GM12874 (cell line): ENCODE data around the gene DPEP3.

Source experiments
- TF ChIP-seq, protein P1 (sequence below): IDR thresholded peaks from 2 replicates; pipeline ENCODE4 v1.5.1; 2011; ENCODE audit warnings: low read depth, mild to moderate bottlenecking, control low read depth, low read length, moderate library complexity; ENCODE audit not compliant: insufficient read depth

The DPEP3 gene

GRCh38 chr16:67966549-67967182 lies 13.6 kb downstream of the DPEP3 start:
- TF ChIP-seq, protein P1, sequence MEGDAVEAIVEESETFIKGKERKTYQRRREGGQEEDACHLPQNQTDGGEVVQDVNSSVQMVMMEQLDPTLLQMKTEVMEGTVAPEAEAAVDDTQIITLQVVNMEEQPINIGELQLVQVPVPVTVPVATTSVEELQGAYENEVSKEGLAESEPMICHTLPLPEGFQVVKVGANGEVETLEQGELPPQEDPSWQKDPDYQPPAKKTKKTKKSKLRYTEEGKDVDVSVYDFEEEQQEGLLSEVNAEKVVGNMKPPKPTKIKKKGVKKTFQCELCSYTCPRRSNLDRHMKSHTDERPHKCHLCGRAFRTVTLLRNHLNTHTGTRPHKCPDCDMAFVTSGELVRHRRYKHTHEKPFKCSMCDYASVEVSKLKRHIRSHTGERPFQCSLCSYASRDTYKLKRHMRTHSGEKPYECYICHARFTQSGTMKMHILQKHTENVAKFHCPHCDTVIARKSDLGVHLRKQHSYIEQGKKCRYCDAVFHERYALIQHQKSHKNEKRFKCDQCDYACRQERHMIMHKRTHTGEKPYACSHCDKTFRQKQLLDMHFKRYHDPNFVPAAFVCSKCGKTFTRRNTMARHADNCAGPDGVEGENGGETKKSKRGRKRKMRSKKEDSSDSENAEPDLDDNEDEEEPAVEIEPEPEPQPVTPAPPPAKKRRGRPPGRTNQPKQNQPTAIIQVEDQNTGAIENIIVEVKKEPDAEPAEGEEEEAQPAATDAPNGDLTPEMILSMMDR, result no peak

DNA sequence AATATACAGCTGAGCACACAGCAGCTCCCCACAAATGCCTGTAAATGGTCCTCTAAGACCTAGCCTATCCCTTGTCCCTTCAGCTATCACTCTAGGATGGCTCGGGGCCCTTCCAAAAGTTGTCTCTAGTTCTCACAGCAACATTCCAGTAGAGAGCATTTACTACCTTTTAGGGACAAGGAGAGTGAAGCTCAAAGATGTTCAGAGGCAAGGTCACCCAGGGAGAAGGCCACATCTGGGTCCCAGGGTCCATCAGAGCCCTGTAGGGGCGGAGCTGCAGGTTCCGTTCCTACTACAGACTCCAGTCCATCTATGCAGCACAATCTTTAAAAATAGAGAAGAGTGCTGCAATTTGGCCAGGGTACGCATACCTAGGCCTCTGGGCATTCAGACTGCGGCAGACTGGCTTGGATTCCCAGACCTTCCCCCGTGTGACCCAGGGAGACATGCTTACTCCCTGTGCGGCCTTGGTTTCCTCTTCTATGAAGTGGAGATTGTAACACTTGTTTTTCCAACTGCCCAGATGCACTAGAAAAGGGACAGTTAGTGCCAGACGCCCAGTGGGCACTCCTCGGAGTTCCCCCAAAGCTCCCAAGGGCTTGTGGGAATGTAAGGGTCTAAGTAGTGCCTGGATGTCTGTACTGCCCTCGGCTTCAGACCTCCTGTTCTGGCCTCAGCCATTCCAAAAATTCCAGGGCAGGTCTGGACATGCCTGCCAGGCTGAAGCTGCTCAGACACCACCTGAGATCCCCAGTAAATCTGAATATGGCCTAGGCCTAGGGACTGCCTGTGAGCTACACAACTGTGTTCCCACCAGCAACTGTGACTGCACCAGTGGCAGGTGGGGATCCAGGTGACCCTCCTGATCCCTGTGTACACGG lies 14.4 kb downstream of the DPEP3 start:
- TF ChIP-seq, protein P1, result no peak

DNA sequence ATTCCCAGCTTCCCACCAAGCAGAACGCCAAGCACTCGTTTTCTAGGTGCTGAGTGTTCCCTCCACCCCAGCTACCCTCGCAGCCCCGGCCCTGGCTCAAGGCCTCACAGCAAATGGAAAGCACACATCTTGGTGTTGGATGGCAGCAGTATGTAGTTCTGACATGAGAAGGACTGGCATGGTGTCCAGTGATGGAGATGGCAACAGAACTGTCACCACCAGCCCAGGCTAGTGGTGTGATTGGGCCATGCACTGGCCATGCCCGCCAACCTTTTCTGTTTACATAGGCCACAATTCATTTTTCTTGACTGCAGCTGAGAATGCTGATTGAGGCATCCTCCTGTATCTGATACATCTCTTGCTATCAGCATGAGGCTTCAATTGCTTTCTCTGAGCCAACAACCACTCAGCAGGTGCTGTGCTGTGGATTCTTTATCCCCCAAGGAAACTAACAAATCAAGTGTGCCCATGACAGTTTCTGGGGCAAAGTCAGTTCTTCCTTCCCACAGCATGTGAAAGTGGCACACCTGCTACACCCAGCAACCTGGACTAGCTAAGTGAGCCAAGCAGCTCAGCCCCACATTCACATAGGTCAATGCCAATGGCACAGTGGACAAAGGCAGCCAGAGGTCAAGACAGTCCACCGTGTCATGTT lies 15.7 kb downstream of the DPEP3 start:
- TF ChIP-seq, protein P1, result no peak

GRCh38 chr16:67963662-67964321 lies 16.5 kb downstream of the DPEP3 start:
- TF ChIP-seq, protein P1, result no peak

DNA sequence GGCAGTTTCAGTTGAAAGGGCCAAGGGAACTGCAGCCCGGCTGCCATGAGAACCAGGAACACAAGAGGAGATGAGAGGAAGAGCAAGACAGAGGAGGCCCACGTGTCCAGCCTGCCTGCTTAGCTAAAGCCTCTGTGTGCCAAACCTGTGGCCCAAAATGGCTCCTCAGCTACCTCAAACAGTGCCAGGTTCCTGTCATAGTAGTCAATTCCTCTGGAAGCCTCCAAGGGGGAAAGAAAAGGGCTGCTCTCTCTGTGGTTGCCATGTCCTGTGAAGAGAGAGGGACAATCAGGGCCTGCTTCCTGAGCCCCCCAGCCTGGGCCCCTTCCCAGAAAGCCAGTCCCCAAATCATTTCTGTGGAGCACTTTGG lies 17.0 kb downstream of the DPEP3 start:
- TF ChIP-seq, protein P1, result no peak

GRCh38 chr16:67962135-67962534 lies 18.2 kb downstream of the DPEP3 start:
- TF ChIP-seq, protein P1, result no peak

GRCh38 chr16:67961551-67961957 lies 18.7 kb downstream of the DPEP3 start:
- TF ChIP-seq, protein P1, result no peak
